ENCODE data around the gene MSMB.
"Not testable (repeated sequence)": the region's sequence is repeated elsewhere in the genome, so short reads cannot be mapped to it uniquely, and the experiment has no call there.

Gene MSMB

DNA sequence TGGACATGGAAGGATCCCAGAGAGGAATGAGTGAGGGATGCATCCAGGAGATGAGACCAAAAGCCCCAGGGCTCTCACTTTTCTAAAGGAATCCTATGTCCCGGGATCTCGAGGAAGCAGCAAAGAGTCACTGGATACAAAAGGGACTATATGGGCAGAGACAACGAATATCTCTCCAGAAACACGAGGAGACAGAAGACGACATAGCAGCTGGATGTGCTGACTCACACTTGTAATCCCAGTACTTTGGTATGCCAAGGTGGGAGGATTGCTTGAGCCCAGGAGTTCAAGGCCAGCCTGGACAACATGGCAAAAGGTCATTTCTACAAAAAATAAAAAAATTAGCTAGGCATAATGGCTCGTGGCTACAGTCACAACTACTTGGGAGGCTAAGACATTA is 24.7 kb upstream of the MSMB start:
- no peak for DNase-seq

DNA sequence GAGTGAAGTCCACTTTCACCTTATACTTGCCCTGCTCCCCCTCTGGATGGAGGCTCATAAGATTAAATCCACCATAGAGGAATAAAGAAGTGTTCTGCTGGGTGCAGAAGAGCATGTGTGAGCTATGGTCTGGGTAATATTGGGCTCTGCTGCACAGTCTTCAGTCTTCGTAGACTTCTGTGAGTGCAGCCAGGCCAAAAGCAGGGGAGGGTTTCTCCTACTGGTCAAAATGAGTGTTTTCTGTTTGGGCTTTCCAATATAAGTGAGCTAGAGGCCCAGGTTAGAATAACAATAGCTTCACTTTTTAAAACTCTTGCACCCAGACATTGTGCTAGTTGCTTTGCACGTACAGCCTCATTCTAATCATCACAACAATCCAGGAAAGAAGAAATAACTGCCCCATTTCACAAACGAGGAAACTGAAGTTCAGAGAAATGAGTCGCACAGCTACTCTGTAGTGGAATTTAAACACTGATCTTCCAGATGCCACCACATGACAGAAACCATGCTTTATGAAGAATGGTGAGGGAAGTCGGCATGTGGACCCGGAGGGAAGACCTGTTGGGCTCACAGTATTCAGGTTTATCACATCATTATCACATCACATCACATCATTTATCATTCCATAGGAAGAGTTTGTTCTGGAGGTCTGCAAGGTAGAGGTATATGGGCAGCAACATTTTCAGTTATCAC is 23.8 kb upstream of the MSMB start:
- no peak for DNase-seq

- DNase-seq = no peak
Observed at GRCh38 chr10:46068905-46069304, 22.8 kb upstream of the MSMB start.

- DNase-seq = no peak
Observed at GRCh38 chr10:46068117-46068516, 22.0 kb upstream of the MSMB start.

DNA sequence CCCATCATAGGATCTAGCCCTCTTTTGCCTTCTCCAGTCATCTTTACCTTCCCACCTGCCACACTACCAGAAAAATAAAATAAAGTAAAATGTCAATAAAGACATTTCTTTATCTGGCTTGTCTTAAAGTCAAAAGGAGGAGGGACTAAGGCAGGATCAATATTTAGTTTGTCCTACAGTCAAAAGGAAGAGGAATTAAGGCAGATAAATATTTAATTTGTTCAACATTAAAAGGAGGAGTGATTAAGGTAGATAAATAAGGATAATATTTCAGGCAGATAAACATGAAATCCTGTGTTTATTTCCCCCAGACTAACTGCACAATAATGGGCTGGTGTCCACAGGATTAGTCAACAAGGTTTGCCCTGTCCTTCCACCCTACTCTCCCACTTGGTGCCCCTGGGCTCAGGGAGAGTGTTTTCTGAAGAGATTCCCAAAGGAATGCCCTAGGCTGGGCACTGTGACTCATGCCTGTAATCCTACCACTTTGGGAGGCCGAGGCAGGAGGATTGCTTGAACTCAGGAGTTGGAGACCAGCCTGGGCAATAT is 18.3 kb upstream of the MSMB start:
- DNase-seq = no peak

DNA sequence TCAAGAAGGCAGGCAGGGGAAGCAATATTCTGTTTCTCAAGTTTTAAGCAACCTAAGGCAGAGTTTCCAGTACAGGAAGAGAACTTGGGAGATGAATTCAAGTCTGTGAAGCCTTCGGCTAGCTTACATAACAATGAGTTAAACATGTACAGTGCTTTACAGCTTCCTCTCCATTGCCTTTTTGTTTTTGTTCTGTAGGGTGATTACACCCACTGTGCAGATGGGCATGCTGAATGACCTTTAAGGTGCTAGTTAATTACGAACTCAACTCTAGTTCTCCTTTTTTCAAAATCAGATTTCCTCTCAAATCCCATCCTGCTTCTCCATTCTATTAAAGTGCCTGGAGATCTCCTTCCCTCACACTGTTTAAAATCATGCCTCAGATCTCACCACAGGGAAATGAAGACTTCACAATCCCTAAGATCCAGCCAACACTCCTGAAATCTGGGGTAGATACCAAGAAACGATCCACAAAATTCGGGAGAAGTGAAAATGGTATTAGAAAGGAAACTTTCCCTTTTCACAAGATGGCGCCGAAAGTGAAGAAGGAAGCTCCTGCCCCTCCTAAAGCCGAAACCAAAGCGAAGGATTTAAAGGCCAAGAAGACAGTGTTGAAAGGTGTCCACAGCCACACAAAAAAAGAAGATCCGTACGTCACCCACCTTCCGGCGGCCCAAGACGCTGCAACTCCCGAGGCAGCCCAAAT is 16.8 kb upstream of the MSMB start:
- DNase-seq = no peak

GRCh38 chr10:46060706-46061105 is 14.6 kb upstream of the MSMB start:
- no peak for DNase-seq

DNA sequence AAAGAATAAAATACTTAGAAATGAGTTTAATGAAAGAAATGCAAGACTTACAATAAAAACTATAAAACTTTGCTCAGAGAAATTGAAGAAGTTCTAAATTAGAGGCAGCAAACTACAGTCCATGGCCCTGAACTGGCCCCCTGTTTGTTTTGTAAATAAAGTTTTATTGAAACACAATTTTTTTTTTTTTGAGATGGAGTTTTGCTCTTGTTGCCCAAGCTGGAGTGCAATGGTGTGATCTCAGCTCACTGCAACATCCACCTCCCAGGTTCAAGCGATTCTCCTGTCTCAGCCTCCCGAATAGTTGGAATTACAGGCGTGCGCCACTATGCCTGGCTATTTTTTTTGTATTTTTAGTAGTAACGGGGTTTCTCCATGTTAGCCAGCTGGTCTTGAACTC is 11.9 kb upstream of the MSMB start:
- DNase-seq = not testable (repeated sequence)

GRCh38 chr10:46057038-46057437 is 11.0 kb upstream of the MSMB start:
- DNase-seq = no peak

GRCh38 chr10:46055771-46056170 is 9.7 kb upstream of the MSMB start:
- DNase-seq = no peak

GRCh38 chr10:46053534-46054434 is 7.7 kb upstream of the MSMB start:
- DNase-seq = no peak

DNA sequence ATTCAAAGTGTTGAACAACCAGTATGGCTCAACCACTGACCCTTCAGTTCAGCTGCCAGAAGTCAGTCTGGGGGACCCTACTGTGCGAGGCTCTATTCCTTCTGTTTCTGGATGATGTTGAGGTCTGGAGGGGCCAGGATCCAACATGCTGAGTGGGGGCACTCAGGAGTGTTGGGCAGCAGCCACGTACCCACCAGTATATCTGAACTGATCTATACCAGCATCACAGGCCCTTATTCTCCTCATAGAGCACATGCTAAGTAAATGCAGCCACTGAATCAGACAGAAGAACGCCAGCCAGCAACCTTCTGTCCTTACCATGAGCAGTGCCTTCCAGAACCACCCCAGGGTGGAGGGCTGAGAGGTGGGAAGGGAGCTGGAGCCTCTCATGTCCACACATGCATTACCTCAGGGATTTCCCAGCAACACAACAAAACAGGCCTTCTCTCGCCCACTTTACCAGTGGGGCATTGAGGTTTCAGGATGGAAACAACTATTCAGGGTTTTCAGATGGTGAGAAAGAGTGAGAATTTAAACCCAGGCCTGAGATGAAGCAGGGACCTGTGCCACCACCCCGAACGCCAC is 6.8 kb upstream of the MSMB start:
- DNase-seq = no peak

- DNase-seq = no peak
Observed at GRCh38 chr10:46052057-46052790, 6.2 kb upstream of the MSMB start.

DNA sequence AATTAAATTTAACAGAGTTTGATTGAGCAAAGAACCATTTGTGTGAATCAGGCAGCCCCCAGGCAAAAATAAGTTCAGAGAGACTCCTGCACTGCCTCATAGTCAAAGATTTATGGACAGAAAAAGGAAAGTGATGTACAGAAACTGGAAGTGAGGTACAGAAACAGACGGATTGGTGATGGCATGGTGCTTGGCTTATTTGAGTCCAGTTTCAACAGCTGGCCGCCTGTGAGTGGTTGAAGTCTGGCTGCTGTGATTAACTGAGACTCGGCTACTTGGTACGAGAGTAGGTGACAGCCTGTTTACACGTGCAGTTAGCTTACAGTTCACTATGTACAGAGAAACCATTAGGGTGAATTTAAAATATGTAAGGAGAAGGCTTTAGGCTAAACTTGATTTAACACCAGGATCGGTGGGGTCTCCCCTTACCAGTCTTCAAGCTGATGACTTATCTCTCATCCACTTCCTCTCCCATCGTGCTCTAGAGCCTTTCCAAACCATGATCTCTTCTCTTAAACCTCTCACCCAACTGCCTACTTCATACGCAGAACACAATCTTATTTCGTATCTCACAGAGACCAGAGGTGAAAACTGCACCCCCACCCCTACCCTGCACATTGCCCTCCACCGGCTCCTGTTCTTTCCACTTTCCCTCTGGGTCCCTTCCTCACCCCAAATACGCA is 5.0 kb upstream of the MSMB start:
- no peak for DNase-seq

GRCh38 chr10:46049497-46049831 is 3.4 kb upstream of the MSMB start:
- not testable (repeated sequence) for DNase-seq

DNA sequence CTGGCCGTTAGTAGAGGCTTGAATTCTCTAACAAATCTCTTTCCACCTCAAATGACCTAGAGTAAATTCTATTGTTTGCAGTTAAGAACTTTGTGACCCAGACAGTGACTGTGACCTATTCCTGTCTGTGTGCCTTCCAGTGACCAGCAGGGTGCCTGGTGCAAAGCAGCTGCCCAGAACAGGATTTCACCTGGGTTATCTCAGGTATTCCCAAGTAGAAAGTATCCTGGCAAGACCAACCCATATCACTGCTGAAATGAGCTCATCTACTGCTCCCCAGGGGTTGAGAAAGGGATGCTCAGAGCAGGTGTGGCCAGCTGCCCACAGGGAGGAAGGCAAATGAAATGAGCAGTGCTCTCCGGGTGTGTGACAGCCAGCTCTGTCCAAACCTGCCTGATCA is 2.1 kb upstream of the MSMB start:
- DNase-seq = no peak

- no peak for DNase-seq
Observed at GRCh38 chr10:46042527-46042926, 3.5 kb downstream of the MSMB start.

GRCh38 chr10:46040004-46040403 is 6.1 kb downstream of the MSMB start:
- DNase-seq = no peak

DNA sequence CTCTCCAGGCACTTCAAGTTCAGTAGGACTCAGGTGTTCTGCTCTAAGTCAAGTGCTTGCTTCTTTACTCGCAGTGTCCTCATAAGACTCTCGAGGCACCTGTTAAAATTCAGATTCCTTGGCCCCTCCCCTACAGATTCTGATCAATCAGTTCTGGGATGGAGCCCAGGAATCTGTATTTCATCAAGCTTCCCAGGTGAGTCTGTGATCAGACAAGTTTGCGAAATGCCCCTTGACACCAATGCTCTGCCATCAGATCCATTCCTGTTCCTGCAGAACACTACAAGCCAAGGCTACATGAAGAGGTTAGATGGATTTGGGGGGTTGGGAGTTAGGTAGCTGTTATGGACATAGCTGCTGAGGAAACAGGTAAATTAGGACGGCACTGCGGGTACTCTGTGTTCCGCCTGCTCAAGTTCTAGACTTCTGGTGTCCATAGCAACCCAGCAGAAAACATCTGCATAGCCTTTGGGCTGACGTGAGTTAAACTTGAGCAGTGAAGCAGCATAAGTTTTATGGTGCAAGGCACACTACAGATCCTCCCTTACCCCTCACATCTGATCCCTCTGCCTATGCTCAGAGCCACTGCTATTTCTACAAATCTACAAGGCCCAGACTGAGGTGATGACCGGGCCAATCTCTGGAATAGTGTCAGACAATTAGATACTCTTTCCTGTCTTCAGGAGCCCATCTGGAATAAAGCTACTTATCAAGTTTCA is 8.8 kb downstream of the MSMB start:
- no peak for DNase-seq

Data from nucleus accumbens (tissue), 56 donors.